Calu3 (cell line): ENCODE data around the gene DENND4B. TPM values are rescaled to one million over a fixed set of nuclear protein-coding genes. Genes with fewer than 3 reads are reported as not detected.
A peak's percentile ranks its signal among the peaks of the same experiment; 100 is the strongest.

Experiments
- BruUV-seq: library from RNA; stranded (reverse); fragments of 400-500 nt; replicated peaks from 2 replicates; lab custom pipeline; 2021; lab: Mats Ljungman, UMichigan
- CTCF ChIA-PET: fragments of 300-600 bp; sonication (Branson Sonifier 250); formaldehyde crosslinking; loops from one replicate; lab custom pipeline; 2022; ENCODE audit warnings: antibody characterized with exemption; lab: Charles Lee
- DNase-seq: peaks from one replicate; pipeline ENCODE4 v3.0.0; 2022
- H3K27ac Mint-ChIP-seq: one replicate; pipeline ENCODE4 v1.8.0; 2022; ENCODE audit warnings: mixed read lengths; ENCODE audit not compliant: unreplicated experiment
- H3K27me3 Mint-ChIP-seq: one replicate; pipeline ENCODE4 v1.8.0; 2022; ENCODE audit warnings: mixed read lengths; ENCODE audit not compliant: unreplicated experiment
- H3K36me3 Mint-ChIP-seq: one replicate; pipeline ENCODE4 v1.8.0; 2022; ENCODE audit warnings: mild to moderate bottlenecking, moderate library complexity, mixed read lengths; ENCODE audit not compliant: insufficient read depth, unreplicated experiment
- H3K4me1 Mint-ChIP-seq: one replicate; pipeline ENCODE4 v1.8.0; 2022; ENCODE audit warnings: mild to moderate bottlenecking, low read depth, mixed read lengths; ENCODE audit not compliant: unreplicated experiment
- H3K4me3 Mint-ChIP-seq: one replicate; pipeline ENCODE4 v1.8.0; 2022; ENCODE audit warnings: mild to moderate bottlenecking, low read depth, moderate library complexity, mixed read lengths; ENCODE audit not compliant: unreplicated experiment
- H3K9me3 Mint-ChIP-seq: one replicate; pipeline ENCODE4 v1.8.0; 2022; ENCODE audit warnings: low read depth, mixed read lengths; ENCODE audit not compliant: unreplicated experiment
- intact Hi-C: fragments of 100-400 bp; cut with micrococcal nuclease; formaldehyde crosslinking; loops from one replicate; pipeline ENCODE4 v1.10.0; 2022; ENCODE audit not compliant: unreplicated experiment
- total RNA-seq: library from RNA; stranded (reverse); gene quantifications from 2 replicates; pipeline ENCODE4 v1.2.3, GENCODE V29; 2022
- TF ChIP-seq, protein P1 (sequence below): fragments of 200-600 bp; IDR thresholded peaks from one replicate; pipeline ENCODE4 v1.8.0; 2022; ENCODE audit warnings: antibody characterized with exemption; ENCODE audit not compliant: unreplicated experiment

DENND4B gene
- total RNA-seq, 1 experiment from 2014 or later = 90.0 TPM

DNA sequence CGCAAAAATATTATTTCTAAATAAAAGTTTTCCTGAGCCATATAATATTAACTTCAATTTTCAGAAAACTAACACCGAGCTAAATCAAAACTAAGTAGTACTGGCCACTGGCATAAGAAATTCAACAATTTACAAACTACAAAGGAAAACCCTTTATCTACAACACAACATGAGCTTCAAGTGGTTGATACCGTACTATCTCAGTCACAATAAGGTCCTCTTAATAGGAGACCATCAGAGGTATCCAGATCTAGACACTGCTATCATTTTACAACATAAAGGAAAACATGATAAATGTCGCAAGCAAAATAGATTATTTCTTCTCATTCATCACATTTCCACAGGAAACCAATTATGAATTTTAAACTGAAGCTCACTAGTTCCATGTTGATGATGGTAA, 63.3 kb downstream of the DENND4B start:
- TF ChIP-seq, protein P1, sequence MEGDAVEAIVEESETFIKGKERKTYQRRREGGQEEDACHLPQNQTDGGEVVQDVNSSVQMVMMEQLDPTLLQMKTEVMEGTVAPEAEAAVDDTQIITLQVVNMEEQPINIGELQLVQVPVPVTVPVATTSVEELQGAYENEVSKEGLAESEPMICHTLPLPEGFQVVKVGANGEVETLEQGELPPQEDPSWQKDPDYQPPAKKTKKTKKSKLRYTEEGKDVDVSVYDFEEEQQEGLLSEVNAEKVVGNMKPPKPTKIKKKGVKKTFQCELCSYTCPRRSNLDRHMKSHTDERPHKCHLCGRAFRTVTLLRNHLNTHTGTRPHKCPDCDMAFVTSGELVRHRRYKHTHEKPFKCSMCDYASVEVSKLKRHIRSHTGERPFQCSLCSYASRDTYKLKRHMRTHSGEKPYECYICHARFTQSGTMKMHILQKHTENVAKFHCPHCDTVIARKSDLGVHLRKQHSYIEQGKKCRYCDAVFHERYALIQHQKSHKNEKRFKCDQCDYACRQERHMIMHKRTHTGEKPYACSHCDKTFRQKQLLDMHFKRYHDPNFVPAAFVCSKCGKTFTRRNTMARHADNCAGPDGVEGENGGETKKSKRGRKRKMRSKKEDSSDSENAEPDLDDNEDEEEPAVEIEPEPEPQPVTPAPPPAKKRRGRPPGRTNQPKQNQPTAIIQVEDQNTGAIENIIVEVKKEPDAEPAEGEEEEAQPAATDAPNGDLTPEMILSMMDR = no peak
- H3K4me3 Mint-ChIP-seq = no peak overlapping the region
- intact Hi-C loops = no loop called here
- no peaks in the 10 kb centered on the region for H3K36me3 Mint-ChIP-seq
- no peaks in the 10 kb centered on the region for H3K4me1 Mint-ChIP-seq
- no peak overlapping the region for H3K27ac Mint-ChIP-seq
- BruUV-seq = no TSS peak
- no peaks in the 10 kb centered on the region for H3K27me3 Mint-ChIP-seq
- CTCF ChIA-PET = interaction anchor here (0.8 kb wide), 1 partner anchor 11 kb away, joined by 3 read pairs; no protein-coding TSS in a partner anchor
- no peaks in the 10 kb centered on the region for H3K9me3 Mint-ChIP-seq
- no peak for DNase-seq

DNA sequence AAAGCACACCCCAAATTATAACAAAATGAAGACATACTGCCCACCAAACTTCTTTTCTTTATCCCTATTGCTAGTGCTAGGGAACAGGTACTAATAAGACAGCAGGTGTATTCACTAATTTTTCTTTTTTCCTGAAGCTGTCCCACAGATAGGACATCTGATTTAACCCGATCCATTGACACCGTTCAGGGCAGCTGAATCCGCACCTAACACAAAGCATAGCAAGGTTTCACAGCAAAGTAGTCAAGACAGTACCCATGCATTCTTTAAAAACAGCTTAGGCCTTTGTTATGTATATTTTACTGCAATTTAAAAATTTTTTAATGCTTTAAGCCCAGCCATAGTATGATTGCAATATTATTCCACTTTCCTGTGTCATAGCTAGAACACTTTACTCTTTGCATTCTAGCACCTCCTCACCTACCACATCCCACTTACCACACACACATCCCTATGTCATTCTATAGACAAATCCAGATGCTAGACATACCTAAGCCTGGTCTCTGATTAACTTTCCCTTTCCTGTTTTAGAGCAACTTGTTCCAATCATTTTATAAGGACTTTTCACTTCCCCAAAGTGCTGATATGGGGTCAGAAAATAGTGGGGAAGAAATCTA, 64.1 kb downstream of the DENND4B start:
- H3K4me1 Mint-ChIP-seq = no peaks in the 10 kb centered on the region
- H3K36me3 Mint-ChIP-seq = no peaks in the 10 kb centered on the region
- DNase-seq = no peak
- TF ChIP-seq, protein P1 = no peak
- no peaks in the 10 kb centered on the region for H3K27me3 Mint-ChIP-seq
- BruUV-seq = no TSS peak
- intact Hi-C loops = no loop called here
- H3K27ac Mint-ChIP-seq = no peak overlapping the region
- CTCF ChIA-PET = interaction anchor here (0.6 to 0.8 kb wide), 2 partner anchors 10 to 58 kb away, joined by 3 to 5 read pairs; no protein-coding TSS in a partner anchor
- H3K9me3 Mint-ChIP-seq = no peaks in the 10 kb centered on the region
- no peak overlapping the region for H3K4me3 Mint-ChIP-seq

DNA sequence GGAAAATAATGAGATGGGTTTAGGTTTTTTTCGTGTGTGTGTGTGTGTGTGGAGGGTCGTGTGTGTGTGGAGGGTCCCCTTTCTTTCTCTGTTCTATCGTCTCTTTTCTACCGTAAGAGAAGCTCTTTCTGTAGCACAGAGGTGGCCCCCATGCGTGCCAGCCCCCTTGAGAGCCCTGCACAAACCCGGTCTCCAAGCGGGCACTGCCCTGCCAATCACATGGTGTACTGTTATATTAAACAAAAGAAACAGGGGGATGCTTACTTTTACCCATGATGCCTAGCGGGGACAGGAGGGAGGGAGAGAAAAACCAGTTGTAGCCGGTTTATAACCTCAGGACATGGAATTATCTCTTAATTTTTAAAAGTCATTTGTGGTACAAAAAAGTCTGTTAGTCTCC, 64.8 kb downstream of the DENND4B start:
- DNase-seq = no peak
- no peaks in the 10 kb centered on the region for H3K27me3 Mint-ChIP-seq
- no peak overlapping the region for H3K4me3 Mint-ChIP-seq
- CTCF ChIA-PET = interaction anchor here (0.6 kb wide), 1 partner anchor 58 kb away, joined by 5 read pairs; no protein-coding TSS in a partner anchor
- H3K27ac Mint-ChIP-seq = no peak overlapping the region
- TF ChIP-seq, protein P1 = no peak
- no peaks in the 10 kb centered on the region for H3K4me1 Mint-ChIP-seq
- no peaks in the 10 kb centered on the region for H3K36me3 Mint-ChIP-seq
- no peaks in the 10 kb centered on the region for H3K9me3 Mint-ChIP-seq
- BruUV-seq = no TSS peak
- intact Hi-C loops = no loop called here

DNA sequence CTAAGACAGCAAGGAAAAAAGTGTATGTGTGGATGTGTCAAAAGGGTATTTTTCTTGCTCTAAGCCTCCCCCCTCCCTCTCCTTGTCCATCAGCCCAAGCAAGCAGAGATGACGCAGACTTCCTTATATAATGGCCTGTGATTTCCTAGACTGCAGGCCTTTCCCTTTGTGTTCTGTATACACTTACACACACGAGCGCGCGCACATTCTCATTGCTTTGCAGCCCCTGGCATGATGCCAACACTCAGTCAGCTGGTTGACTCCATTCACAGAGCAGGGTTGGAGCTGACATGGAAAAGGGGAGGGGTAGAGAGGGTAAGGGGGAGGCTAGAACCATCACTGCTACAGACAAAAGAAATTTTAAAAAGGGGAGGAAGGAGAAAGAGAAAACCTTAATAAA, 65.6 kb downstream of the DENND4B start:
- H3K4me3 Mint-ChIP-seq = no peak overlapping the region
- TF ChIP-seq, protein P1 = no peak
- intact Hi-C loops = no loop called here

More for the DNA sequence above, 65.6 kb downstream of the DENND4B start:
- peak; percentile 74 for DNase-seq
- no peaks in the 10 kb centered on the region for H3K36me3 Mint-ChIP-seq
- no peaks in the 10 kb centered on the region for H3K4me1 Mint-ChIP-seq
- no peaks in the 10 kb centered on the region for H3K9me3 Mint-ChIP-seq
- H3K27me3 Mint-ChIP-seq = no peaks in the 10 kb centered on the region
- BruUV-seq = no TSS peak
- CTCF ChIA-PET = no interaction called here
- H3K27ac Mint-ChIP-seq = no peak overlapping the region
